GM23338 (cell line): Measurements from ENCODE around the gene IFNL2. TPM values are rescaled to one million over a fixed set of nuclear protein-coding genes. Genes with fewer than 3 reads are reported as not detected.

Experiments
- ATAC-seq: fragments of 200-7000 bp; cut with Tn5 transposase; 3 replicates; pipeline ENCODE4 v1.9.1; 2020
- DNase-seq: peaks from one replicate; pipeline ENCODE4 v3.0.0-alpha.2; 2015; ENCODE audit warnings: low spot score
- H2AFZ ChIP-seq: fragments of 200-600 bp; sonication (generic); 2 replicates; pipeline ENCODE4 v1.8.0; 2016; ENCODE audit warnings: antibody characterized with exemption, mild to moderate bottlenecking, moderate library complexity
- H3F3A ChIP-seq: fragments of 200-600 bp; sonication (generic); replicated peaks from 2 replicates; pipeline ENCODE4 v1.8.0; 2017; ENCODE audit warnings: antibody characterized with exemption, mixed run types, low read depth
- H3K27ac ChIP-seq: fragments of 200-600 bp; sonication (generic); 2 replicates; pipeline ENCODE4 v1.6.1; 2016; ENCODE audit warnings: low read depth
- H3K27me3 ChIP-seq: fragments of 200-600 bp; sonication (generic); 2 replicates; pipeline ENCODE4 v1.8.0; 2016; ENCODE audit warnings: mild to moderate bottlenecking, mixed run types, moderate library complexity; ENCODE audit not compliant: insufficient read depth
- H3K36me3 ChIP-seq: fragments of 200-600 bp; sonication (generic); 2 replicates; pipeline ENCODE4 v1.8.0; 2016; ENCODE audit warnings: mild to moderate bottlenecking; ENCODE audit not compliant: insufficient read depth
- H3K4me1 ChIP-seq: fragments of 200-600 bp; sonication (generic); 2 replicates; pipeline ENCODE4 v1.8.0; 2016; ENCODE audit warnings: mild to moderate bottlenecking, moderate library complexity; ENCODE audit not compliant: insufficient read depth
- H3K4me2 ChIP-seq: fragments of 200-600 bp; sonication (generic); 2 replicates; pipeline ENCODE4 v1.7.1; 2017; ENCODE audit warnings: mixed run types
- H3K4me3 ChIP-seq: fragments of 200-600 bp; sonication (generic); 2 replicates; pipeline ENCODE4 v1.6.1; 2016; ENCODE audit warnings: mixed run types
- H3K79me2 ChIP-seq: fragments of 200-600 bp; sonication (generic); replicated peaks from 2 replicates; pipeline ENCODE4 v1.8.0; 2017; ENCODE audit warnings: mild to moderate bottlenecking; ENCODE audit not compliant: insufficient read depth
- H3K9me2 ChIP-seq: fragments of 200-600 bp; sonication (generic); 2 replicates; pipeline ENCODE4 v1.8.0; 2017; ENCODE audit not compliant: insufficient read depth
- H4K20me1 ChIP-seq: fragments of 200-600 bp; sonication (generic); replicated peaks from 2 replicates; pipeline ENCODE4 v1.8.0; 2017; ENCODE audit warnings: mild to moderate bottlenecking; ENCODE audit not compliant: insufficient read depth
- H3K27ac Mint-ChIP-seq: 2 replicates; pipeline ENCODE4 v1.8.0; 2020; ENCODE audit warnings: inconsistent platforms, mild to moderate bottlenecking, moderate library complexity, mixed read lengths
- H3K27me3 Mint-ChIP-seq: 3 replicates; pipeline ENCODE4 v1.8.0; 2022; ENCODE audit warnings: low read depth, mild to moderate bottlenecking, moderate library complexity, mixed read lengths, inconsistent platforms; ENCODE audit not compliant: insufficient read depth, poor library complexity
- H3K36me3 Mint-ChIP-seq: 3 replicates; pipeline ENCODE4 v1.8.0; 2021; ENCODE audit warnings: low read depth, mild to moderate bottlenecking, inconsistent platforms, moderate library complexity, mixed read lengths
- H3K4me1 Mint-ChIP-seq: 3 replicates; pipeline ENCODE4 v1.8.0; 2020; ENCODE audit warnings: mild to moderate bottlenecking, inconsistent platforms, mixed read lengths
- H3K4me3 Mint-ChIP-seq: 3 replicates; pipeline ENCODE4 v1.8.0; 2021; ENCODE audit warnings: moderate library complexity, mild to moderate bottlenecking, inconsistent platforms, mixed read lengths
- H3K9me3 Mint-ChIP-seq: 3 replicates; pipeline ENCODE4 v1.8.0; 2020; ENCODE audit warnings: moderate library complexity, mild to moderate bottlenecking, inconsistent platforms, mixed read lengths
- CTCF ChIP-seq, 2 experiments: fragments of 200-600 bp in 1 of 2; sonication (generic) in 1 of 2; conservative IDR thresholded peaks; 2 replicates each; pipeline versions ENCODE4 v1.5.1 to v1.6.1; 2016 to 2017; ENCODE audit warnings: antibody characterized with exemption in 2 of 2, low read depth in 2 of 2, mild to moderate bottlenecking in 2 of 2, moderate library complexity in 1 of 2
- EZH2 ChIP-seq: fragments of 200-600 bp; sonication (generic); IDR thresholded peaks from one replicate; pipeline ENCODE4 v1.8.0; 2017; ENCODE audit warnings: antibody characterized with exemption, mild to moderate bottlenecking, low read depth; ENCODE audit not compliant: unreplicated experiment
- EZH2phosphoT487 ChIP-seq: fragments of 200-600 bp; sonication (generic); IDR thresholded peaks from one replicate; pipeline ENCODE4 v1.8.1; 2018; ENCODE audit warnings: antibody characterized with exemption; ENCODE audit not compliant: unreplicated experiment
- JUNB ChIP-seq: IDR thresholded peaks from one replicate; pipeline ENCODE4 v1.6.1; 2016; ENCODE audit warnings: antibody characterized with exemption; ENCODE audit not compliant: unreplicated experiment
- NANOG ChIP-seq: IDR thresholded peaks from 2 replicates; pipeline ENCODE4 v1.6.1; 2016; ENCODE audit warnings: antibody characterized with exemption, borderline replicate concordance
- POLR2AphosphoS5 ChIP-seq: IDR thresholded peaks from 2 replicates; pipeline ENCODE4 v1.6.1; 2016; ENCODE audit warnings: antibody characterized with exemption, low read depth
- STAT1 ChIP-seq: IDR thresholded peaks from one replicate; pipeline ENCODE4 v1.6.1; 2016; ENCODE audit warnings: antibody characterized with exemption; ENCODE audit not compliant: unreplicated experiment
- ZNF114 ChIP-seq: fragments of 250-450 bp; sonication (Bioruptor Pico); IDR thresholded peaks from 2 replicates; pipeline ENCODE4 v1.5.0; 2020; ENCODE audit warnings: mild to moderate bottlenecking, moderate library complexity
- ZNF331 ChIP-seq: fragments of 250-450 bp; sonication (Bioruptor Pico); IDR thresholded peaks from 2 replicates; pipeline ENCODE4 v1.5.0; 2020; ENCODE audit warnings: low read depth, mild to moderate bottlenecking, moderate library complexity
- polyA plus RNA-seq: library from polyadenylated mRNA; unstranded; fragments of >200 nt; fragmentation: Nextera tagmentation; extraction: Ambion mirVana; gene quantifications from 2 replicates; pipeline ENCODE4 v1.2.1, GENCODE V29; 2016
- total RNA-seq: library from RNA; depleted of rRNA; stranded (reverse); fragments of >200 nt; shearing (Covaris generic); gene quantifications from 2 replicates; pipeline ENCODE4 v1.2.3, GENCODE V29; 2014
- TF ChIP-seq, protein P1 (sequence below): IDR thresholded peaks from one replicate; pipeline ENCODE4 v1.6.1; 2018; ENCODE audit warnings: antibody characterized with exemption; ENCODE audit not compliant: unreplicated experiment
- TF ChIP-seq, protein P2 (sequence below): IDR thresholded peaks from 2 replicates; pipeline ENCODE4 v1.6.1; 2016; ENCODE audit warnings: antibody characterized with exemption
- TF ChIP-seq, protein P3 (sequence below): fragments of 250-450 bp; sonication (Bioruptor Pico); IDR thresholded peaks from 2 replicates; pipeline ENCODE4 v1.5.0; 2020; ENCODE audit warnings: mild to moderate bottlenecking, moderate library complexity

IFNL2 gene
- total and polyA plus RNA-seq, 2 experiments from 2014 or later = not detected

DNA sequence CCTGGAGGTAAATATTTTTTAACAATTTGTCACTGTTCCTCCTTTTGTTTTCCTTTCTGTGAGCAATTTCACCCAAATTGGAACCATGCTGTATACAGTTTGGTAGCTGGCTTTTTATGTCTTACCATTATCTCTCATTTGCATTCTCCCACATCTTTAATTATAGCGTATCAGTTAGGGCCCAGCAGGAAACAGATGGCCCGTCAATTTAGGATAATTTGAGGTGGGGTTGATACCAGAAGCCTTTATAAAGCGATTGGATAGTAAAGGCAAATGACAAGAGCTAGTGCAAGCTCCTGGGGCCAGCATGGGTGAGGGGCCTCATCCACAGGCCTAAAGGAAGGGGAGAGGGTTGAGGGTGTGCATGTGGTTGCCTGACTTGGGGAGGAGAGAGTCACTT, 15.7 kb upstream of the IFNL2 start:
- Histone ChIP-seq H4K20me1 (peaks cover 2% of the 10 kb centered on the region; the same call in 1 of the 2 replicates), H3K4me1 (no peaks in the 10 kb centered on the region; the same call in 1 of the 2 replicates), H3K27ac (no peak overlapping the region), H3K4me3 (no peak overlapping the region), H3F3A (no peaks in the 10 kb centered on the region), H3K27me3 (peaks cover 57% of the 10 kb centered on the region), H3K9me2 (no peaks in the 10 kb centered on the region), H3K4me2 (no peak overlapping the region), H3K36me3 (no peaks in the 10 kb centered on the region), H2AFZ (no peak overlapping the region), H3K79me2 (no peaks in the 10 kb centered on the region)
- Mint-ChIP-seq H3K9me3 (no peaks in the 10 kb centered on the region; the same call in 1 of the 3 replicates), H3K4me3 (no peak overlapping the region), H3K36me3 (no peaks in the 10 kb centered on the region), H3K27ac (no peak overlapping the region), H3K27me3 (peaks cover 49% of the 10 kb centered on the region), H3K4me1 (no peaks in the 10 kb centered on the region; the same call in 2 of the 3 replicates)
- DNase-seq (no peak), ATAC-seq (no peak)
- TF ChIP-seq ZNF331 (no peak), CTCF (conservative IDR thresholded peaks at IDR 0.05; ENCODE audit: low read depth in 2 of 2) (no peak), STAT1 (no peak), ZNF114 (CRISPR knock-in tag) (no peak), EZH2phosphoT487 (no peak), EZH2 (no peak), JUNB (no peak), NANOG (no peak), POLR2AphosphoS5 (no peak)
- TF ChIP-seq, protein P1, sequence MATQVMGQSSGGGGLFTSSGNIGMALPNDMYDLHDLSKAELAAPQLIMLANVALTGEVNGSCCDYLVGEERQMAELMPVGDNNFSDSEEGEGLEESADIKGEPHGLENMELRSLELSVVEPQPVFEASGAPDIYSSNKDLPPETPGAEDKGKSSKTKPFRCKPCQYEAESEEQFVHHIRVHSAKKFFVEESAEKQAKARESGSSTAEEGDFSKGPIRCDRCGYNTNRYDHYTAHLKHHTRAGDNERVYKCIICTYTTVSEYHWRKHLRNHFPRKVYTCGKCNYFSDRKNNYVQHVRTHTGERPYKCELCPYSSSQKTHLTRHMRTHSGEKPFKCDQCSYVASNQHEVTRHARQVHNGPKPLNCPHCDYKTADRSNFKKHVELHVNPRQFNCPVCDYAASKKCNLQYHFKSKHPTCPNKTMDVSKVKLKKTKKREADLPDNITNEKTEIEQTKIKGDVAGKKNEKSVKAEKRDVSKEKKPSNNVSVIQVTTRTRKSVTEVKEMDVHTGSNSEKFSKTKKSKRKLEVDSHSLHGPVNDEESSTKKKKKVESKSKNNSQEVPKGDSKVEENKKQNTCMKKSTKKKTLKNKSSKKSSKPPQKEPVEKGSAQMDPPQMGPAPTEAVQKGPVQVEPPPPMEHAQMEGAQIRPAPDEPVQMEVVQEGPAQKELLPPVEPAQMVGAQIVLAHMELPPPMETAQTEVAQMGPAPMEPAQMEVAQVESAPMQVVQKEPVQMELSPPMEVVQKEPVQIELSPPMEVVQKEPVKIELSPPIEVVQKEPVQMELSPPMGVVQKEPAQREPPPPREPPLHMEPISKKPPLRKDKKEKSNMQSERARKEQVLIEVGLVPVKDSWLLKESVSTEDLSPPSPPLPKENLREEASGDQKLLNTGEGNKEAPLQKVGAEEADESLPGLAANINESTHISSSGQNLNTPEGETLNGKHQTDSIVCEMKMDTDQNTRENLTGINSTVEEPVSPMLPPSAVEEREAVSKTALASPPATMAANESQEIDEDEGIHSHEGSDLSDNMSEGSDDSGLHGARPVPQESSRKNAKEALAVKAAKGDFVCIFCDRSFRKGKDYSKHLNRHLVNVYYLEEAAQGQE = no peak
- TF ChIP-seq, protein P2, sequence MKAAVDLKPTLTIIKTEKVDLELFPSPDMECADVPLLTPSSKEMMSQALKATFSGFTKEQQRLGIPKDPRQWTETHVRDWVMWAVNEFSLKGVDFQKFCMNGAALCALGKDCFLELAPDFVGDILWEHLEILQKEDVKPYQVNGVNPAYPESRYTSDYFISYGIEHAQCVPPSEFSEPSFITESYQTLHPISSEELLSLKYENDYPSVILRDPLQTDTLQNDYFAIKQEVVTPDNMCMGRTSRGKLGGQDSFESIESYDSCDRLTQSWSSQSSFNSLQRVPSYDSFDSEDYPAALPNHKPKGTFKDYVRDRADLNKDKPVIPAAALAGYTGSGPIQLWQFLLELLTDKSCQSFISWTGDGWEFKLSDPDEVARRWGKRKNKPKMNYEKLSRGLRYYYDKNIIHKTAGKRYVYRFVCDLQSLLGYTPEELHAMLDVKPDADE = no peak
- TF ChIP-seq, protein P3, sequence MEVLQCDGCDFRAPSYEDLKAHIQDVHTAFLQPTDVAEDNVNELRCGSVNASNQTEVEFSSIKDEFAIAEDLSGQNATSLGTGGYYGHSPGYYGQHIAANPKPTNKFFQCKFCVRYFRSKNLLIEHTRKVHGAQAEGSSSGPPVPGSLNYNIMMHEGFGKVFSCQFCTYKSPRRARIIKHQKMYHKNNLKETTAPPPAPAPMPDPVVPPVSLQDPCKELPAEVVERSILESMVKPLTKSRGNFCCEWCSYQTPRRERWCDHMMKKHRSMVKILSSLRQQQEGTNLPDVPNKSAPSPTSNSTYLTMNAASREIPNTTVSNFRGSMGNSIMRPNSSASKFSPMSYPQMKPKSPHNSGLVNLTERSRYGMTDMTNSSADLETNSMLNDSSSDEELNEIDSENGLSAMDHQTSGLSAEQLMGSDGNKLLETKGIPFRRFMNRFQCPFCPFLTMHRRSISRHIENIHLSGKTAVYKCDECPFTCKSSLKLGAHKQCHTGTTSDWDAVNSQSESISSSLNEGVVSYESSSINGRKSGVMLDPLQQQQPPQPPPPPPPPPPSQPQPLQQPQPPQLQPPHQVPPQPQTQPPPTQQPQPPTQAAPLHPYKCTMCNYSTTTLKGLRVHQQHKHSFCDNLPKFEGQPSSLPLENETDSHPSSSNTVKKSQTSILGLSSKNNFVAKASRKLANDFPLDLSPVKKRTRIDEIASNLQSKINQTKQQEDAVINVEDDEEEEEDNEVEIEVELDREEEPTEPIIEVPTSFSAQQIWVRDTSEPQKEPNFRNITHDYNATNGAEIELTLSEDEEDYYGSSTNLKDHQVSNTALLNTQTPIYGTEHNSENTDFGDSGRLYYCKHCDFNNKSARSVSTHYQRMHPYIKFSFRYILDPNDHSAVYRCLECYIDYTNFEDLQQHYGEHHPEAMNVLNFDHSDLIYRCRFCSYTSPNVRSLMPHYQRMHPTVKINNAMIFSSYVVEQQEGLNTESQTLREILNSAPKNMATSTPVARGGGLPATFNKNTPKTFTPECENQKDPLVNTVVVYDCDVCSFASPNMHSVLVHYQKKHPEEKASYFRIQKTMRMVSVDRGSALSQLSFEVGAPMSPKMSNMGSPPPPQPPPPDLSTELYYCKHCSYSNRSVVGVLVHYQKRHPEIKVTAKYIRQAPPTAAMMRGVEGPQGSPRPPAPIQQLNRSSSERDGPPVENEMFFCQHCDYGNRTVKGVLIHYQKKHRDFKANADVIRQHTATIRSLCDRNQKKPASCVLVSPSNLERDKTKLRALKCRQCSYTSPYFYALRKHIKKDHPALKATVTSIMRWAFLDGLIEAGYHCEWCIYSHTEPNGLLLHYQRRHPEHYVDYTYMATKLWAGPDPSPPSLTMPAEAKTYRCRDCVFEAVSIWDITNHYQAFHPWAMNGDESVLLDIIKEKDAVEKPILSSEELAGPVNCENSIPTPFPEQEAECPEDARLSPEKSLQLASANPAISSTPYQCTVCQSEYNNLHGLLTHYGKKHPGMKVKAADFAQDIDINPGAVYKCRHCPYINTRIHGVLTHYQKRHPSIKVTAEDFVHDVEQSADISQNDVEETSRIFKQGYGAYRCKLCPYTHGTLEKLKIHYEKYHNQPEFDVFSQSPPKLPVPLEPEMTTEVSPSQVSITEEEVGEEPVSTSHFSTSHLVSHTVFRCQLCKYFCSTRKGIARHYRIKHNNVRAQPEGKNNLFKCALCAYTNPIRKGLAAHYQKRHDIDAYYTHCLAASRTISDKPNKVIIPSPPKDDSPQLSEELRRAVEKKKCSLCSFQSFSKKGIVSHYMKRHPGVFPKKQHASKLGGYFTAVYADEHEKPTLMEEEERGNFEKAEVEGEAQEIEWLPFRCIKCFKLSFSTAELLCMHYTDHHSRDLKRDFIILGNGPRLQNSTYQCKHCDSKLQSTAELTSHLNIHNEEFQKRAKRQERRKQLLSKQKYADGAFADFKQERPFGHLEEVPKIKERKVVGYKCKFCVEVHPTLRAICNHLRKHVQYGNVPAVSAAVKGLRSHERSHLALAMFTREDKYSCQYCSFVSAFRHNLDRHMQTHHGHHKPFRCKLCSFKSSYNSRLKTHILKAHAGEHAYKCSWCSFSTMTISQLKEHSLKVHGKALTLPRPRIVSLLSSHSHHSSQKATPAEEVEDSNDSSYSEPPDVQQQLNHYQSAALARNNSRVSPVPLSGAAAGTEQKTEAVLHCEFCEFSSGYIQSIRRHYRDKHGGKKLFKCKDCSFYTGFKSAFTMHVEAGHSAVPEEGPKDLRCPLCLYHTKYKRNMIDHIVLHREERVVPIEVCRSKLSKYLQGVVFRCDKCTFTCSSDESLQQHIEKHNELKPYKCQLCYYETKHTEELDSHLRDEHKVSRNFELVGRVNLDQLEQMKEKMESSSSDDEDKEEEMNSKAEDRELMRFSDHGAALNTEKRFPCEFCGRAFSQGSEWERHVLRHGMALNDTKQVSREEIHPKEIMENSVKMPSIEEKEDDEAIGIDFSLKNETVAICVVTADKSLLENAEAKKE (CRISPR knock-in tag) = no peak
